Measurements from ENCODE around the gene MCF2L. TPM values are rescaled to one million over a fixed set of nuclear protein-coding genes. Genes with fewer than 3 reads are reported as not detected.

MCF2L gene
- total RNA-seq, 1 donor from 2014 or later: 0.61 TPM

DNA sequence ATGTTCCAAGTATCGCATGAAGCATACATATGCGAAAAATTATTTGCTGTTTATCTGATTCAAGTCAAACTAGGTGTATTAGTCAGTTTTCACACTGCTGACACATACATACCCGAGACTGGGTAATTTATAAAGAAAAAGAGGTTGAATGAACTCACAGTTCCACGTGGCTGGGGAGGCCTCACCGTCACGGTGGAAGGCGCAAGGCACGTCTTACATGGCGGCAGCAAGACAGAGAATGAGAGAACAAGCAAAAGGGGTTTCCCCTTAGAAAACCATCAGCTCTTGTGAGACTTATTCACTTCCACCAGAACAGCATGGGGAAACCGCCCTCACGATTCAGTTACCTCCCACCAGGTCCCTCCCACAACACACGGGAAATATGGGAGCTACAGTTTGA is 176.5 kb downstream of the MCF2L start:
- intact Hi-C loops (cut with micrococcal nuclease): no loop called here

- intact Hi-C loops (cut with micrococcal nuclease): no loop called here
These were observed 177.0 kb downstream of the MCF2L start for GRCh38 chr13:113145911-113146598.

DNA sequence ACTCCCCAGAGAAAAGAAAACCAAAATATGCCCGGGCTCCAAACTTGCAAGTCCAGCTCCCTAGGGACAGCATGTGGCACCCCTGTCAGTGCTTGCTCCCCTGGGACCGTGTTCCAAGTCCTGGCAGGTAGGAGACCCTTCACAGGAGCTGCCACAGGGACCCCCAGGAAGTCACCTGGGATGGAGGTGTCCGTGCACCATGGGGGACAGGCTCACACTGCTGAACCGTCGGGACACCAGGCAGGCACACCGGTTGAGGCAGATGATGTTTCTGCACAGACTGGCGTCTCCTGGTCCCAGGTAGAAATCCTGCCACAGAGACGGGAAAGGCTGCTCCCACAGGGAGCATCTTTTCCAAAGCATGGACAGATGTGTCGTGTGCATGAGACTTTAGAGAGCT is 177.7 kb downstream of the MCF2L start:
- intact Hi-C loops (cut with micrococcal nuclease): no loop called here

DNA sequence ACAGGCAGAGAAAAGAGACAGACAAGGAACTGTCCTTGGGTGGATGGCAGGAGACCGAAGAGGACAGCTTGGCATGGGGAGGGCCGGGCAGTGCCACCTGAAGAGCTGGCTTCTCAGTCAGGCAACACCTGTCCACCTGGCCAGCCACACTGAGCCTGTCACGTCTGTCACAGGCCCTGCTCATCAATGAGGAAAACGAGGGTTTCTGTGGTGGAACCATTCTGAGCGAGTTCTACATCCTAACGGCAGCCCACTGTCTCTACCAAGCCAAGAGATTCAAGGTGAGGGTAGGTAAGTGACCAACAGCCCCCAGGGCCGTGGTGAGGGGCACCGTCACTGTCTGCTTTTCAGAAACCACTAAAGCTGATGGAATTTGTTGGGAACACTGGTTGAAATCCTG is 178.2 kb downstream of the MCF2L start:
- intact Hi-C loops (cut with micrococcal nuclease): no loop called here

GRCh38 chr13:113148407-113148806 is 179.4 kb downstream of the MCF2L start:
- intact Hi-C loops (cut with micrococcal nuclease): no loop called here

- intact Hi-C loops (cut with micrococcal nuclease): no loop called here
These were observed 180.0 kb downstream of the MCF2L start for GRCh38 chr13:113148940-113149503.

Other genes with a start within 250 kb of the MCF2L start
- gene F7, start 136.6 kb downstream of the MCF2L start, total RNA-seq: not detected in 2 replicates
- not detected in 2 replicates for gene F10, start 153.6 kb downstream of the MCF2L start, total RNA-seq
- gene PROZ, start 189.4 kb downstream of the MCF2L start, total RNA-seq: 0.15 TPM in 1 of 2 replicates, not detected in the other
- 62.7 and 71.4 TPM in 2 replicates for gene PCID2, start 239.5 kb downstream of the MCF2L start, total RNA-seq
- 91.9 and 101 TPM in 2 replicates for gene CUL4A, start 240.4 kb downstream of the MCF2L start, total RNA-seq